Neural crest cell (in vitro differentiated cells): ENCODE data around the gene NHLRC2. TPM values are rescaled to one million over a fixed set of nuclear protein-coding genes. Genes with fewer than 3 reads are reported as not detected.

Experiments used
- DNase-seq: peaks from one replicate; pipeline ENCODE4 v3.0.0; 2021; ENCODE audit warnings: low read depth, mixed read lengths, low spot score
- H3K27ac Mint-ChIP-seq: one replicate; pipeline ENCODE4 v1.8.0; 2021; ENCODE audit warnings: mild to moderate bottlenecking, mixed read lengths; ENCODE audit not compliant: unreplicated experiment
- H3K27me3 Mint-ChIP-seq: 2 replicates; pipeline ENCODE4 v1.8.0; 2021; ENCODE audit warnings: low read depth, mild to moderate bottlenecking, mixed read lengths
- H3K36me3 Mint-ChIP-seq: 2 replicates; pipeline ENCODE4 v1.8.0; 2021; ENCODE audit warnings: low read depth, mild to moderate bottlenecking, mixed read lengths
- H3K4me1 Mint-ChIP-seq: 2 replicates; pipeline ENCODE4 v1.8.0; 2021; ENCODE audit warnings: mixed read lengths
- H3K4me3 Mint-ChIP-seq: one replicate; pipeline ENCODE4 v1.8.0; 2021; ENCODE audit warnings: mild to moderate bottlenecking, mixed read lengths
- H3K9me3 Mint-ChIP-seq: 2 replicates; pipeline ENCODE4 v1.8.0; 2021; ENCODE audit warnings: mixed read lengths
- CTCF ChIP-seq: fragments of 200-600 bp; sonication (generic); conservative IDR thresholded peaks from 2 replicates; pipeline ENCODE4 v1.5.0; 2021; ENCODE audit warnings: antibody characterized with exemption, mild to moderate bottlenecking
- total RNA-seq: library from RNA; stranded (reverse); gene quantifications from 2 replicates; pipeline ENCODE4 v1.2.1, GENCODE V29; 2021

The NHLRC2 gene
- total RNA-seq, 1 donor from 2014 or later, result 58.7 TPM

DNA sequence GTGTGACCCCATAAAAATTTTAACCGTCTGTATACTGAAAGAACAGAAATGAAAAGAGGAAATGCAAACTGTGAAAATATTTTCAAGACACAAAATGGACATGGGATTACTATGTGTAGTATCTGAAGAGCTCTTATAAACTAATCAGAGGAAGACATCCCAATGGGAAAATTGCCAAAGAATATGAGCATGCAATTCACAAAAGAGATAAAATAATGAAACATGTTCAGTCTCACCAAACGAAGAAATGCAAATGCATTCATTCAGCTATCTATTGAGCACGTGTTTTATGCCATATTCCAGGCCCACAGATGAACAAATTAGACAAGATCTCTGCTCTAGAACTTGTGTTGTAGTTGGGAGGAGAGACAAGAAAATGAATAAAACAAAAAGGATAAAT, 63.2 kb downstream of the NHLRC2 start:
- no peak overlapping the region for H3K4me3 Mint-ChIP-seq
- no peaks in the 10 kb centered on the region for H3K27me3 Mint-ChIP-seq
- H3K36me3 Mint-ChIP-seq, result peaks cover 14% of the 10 kb centered on the region
- no peak for DNase-seq
- H3K9me3 Mint-ChIP-seq, result peaks cover 2% of the 10 kb centered on the region
- H3K27ac Mint-ChIP-seq, result no peak overlapping the region
- no peak for TF ChIP-seq CTCF
- no peaks in the 10 kb centered on the region for H3K4me1 Mint-ChIP-seq

DNA sequence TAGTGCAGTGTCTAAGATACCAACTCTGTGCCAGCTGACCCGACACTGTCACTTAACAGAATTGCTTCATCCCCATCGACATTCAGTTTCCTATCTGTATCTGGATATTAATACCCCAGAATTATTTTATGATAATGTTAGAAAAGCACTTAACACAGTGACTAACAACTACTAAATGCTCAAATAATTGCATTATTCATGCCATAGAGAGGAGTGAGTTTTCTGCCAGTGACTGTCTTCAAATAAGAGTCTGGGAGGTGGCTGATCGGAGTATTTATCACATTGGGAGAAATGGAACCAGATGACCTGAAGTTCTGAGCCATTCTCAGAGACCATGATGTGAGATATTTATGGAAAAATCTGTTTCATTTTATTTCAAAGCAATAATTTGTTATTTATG, 65.7 kb downstream of the NHLRC2 start:
- Mint-ChIP-seq H3K27ac (no peak overlapping the region), H3K4me3 (no peak overlapping the region), H3K4me1 (no peaks in the 10 kb centered on the region), H3K27me3 (no peaks in the 10 kb centered on the region), H3K36me3 (peaks cover 26% of the 10 kb centered on the region), H3K9me3 (peaks cover 11% of the 10 kb centered on the region)
- DNase-seq, result no peak
- TF ChIP-seq CTCF, result no peak

- Mint-ChIP-seq H3K9me3 (peaks cover 12% of the 10 kb centered on the region), H3K36me3 (peaks cover 27% of the 10 kb centered on the region), H3K27ac (no peak overlapping the region), H3K4me3 (no peak overlapping the region), H3K27me3 (no peaks in the 10 kb centered on the region), H3K4me1 (no peaks in the 10 kb centered on the region)
- TF ChIP-seq CTCF, result no peak
- DNase-seq, result no peak
Observed at GRCh38 chr10:113920875-113921274, 66.4 kb downstream of the NHLRC2 start.

DNA sequence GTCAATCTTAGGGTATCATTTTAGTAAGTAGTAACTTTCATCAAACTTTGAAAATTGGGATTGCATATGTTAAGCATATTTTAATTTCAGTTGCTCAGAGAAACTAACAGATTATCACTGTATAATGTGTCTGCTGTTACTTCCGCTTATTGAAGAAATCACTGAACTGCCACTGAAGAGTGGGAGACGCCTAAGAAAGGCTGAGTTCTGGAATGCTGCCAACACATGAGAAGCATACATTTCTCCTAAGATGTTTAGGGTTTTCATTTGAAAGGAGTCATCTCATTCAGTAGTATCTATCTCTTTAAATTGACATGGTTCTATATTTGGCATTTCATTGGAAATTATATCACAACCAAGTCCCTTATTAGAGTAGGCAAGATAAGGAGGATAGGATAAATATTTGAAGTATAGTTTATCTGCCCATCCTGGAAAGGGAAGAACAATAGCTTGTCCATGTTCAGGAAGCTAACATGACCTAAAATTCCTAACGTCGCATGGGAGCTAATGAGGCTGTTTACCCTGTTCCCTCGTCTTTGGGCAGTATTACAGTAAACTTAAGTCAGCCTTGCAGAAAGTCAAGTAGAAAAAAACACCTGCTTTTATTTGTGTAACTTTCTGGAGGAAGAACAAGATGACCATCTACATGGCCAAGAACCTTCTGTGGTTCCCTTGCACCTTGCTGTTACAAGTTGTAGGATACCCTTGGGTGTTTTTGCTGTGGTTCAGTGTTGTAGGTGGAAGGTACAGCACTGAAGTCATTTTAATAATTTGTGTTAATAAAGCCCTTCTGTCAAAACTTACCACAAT, 67.3 kb downstream of the NHLRC2 start:
- Mint-ChIP-seq H3K36me3 (peaks cover 30% of the 10 kb centered on the region), H3K9me3 (peaks cover 12% of the 10 kb centered on the region), H3K27ac (no peak overlapping the region), H3K4me1 (no peaks in the 10 kb centered on the region), H3K4me3 (no peak overlapping the region), H3K27me3 (no peaks in the 10 kb centered on the region)
- DNase-seq, result no peak
- no peak for TF ChIP-seq CTCF

DNA sequence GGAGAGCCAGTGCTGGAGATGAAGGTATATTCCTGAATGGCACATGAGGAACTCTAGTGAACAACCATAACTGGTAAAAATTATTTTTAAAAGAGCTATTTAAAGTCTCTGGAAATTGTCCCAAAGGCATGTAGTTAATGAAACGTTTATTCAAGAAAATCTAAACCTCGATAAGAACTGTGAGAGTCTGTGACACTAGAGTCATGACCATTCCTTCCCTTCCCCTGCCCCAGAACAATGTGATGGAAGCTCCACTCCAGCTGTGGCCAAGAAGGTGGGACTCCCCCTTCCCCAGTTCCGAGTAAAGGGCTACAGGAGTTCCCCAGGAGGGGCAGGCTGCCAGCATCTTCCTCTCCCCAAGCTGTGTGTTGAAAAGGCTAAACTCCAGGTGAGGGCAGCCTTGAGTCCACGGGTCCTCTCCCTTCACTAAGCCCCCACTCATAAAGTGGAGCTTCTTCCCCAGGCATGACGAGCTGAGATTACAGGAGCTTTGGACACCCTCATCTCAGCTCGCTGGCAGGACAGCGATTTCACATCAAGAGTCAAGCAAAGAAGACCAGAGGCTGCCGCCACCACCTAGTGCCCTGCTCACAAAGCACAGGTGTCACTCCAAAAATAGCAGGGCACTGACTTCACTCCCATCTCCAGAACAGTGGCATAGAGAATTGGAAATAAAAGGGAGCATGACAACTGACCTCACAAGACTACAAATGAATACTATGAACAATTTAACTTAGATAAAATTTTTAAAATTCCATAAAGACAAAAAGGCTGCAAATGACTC, 68.5 kb downstream of the NHLRC2 start:
- no peak for TF ChIP-seq CTCF
- DNase-seq, result no peak
- Mint-ChIP-seq H3K4me3 (no peak overlapping the region), H3K27ac (peak overlapping the region; percentile 47), H3K4me1 (no peaks in the 10 kb centered on the region), H3K9me3 (peaks cover 10% of the 10 kb centered on the region), H3K36me3 (peaks cover 20% of the 10 kb centered on the region), H3K27me3 (no peaks in the 10 kb centered on the region)
